ENCODE data around the gene SSU72. TPM values are rescaled to one million over a fixed set of nuclear protein-coding genes. Genes with fewer than 3 reads are reported as not detected.
A peak's percentile ranks its signal among the peaks of the same experiment; 100 is the strongest.
"Not testable (repeated sequence)": the region's sequence is repeated elsewhere in the genome, so short reads cannot be mapped to it uniquely, and the experiment has no call there.

Gene SSU72
- total RNA-seq, 1 donor from 2014 or later, result 94.1 TPM

GRCh38 chr1:1513675-1514074 lies 61.0 kb downstream of the SSU72 start:
- H2AFZ ChIP-seq (replicated peaks); H3K27ac Mint-ChIP-seq; H3K27me3 Mint-ChIP-seq (ENCODE audit: insufficient read depth, low read depth); DNase-seq (ENCODE audit: low spot score); H3K9me3 ChIP-seq (ENCODE audit: low read depth); H3K36me3 ChIP-seq; H3K4me2 ChIP-seq; H3K4me3 ChIP-seq; H3K4me1 Mint-ChIP-seq; H3K27ac ChIP-seq; H3K27me3 ChIP-seq; H3K9me3 Mint-ChIP-seq; H3K36me3 Mint-ChIP-seq; H3K79me2 ChIP-seq (ENCODE audit: low read depth); H3K9ac ChIP-seq; H3K4me1 ChIP-seq; H4K20me1 ChIP-seq (ENCODE audit: low read depth): not testable (repeated sequence)
- H3F3A ChIP-seq (ENCODE audit: low read depth), result peaks cover 18% of the 10 kb centered on the region
- peak overlapping the region; percentile 74 for H3K4me3 Mint-ChIP-seq

GRCh38 chr1:1512425-1512824 lies 62.2 kb downstream of the SSU72 start:
- not testable (repeated sequence) for H3K27ac Mint-ChIP-seq; H3K27me3 ChIP-seq; H4K20me1 ChIP-seq (ENCODE audit: low read depth); H3K9me3 ChIP-seq (ENCODE audit: low read depth); H3K79me2 ChIP-seq (ENCODE audit: low read depth); H3K36me3 ChIP-seq; H2AFZ ChIP-seq (replicated peaks); H3K36me3 Mint-ChIP-seq; H3K27ac ChIP-seq; H3K4me1 ChIP-seq; H3K4me1 Mint-ChIP-seq; H3K27me3 Mint-ChIP-seq (ENCODE audit: insufficient read depth, low read depth); H3K9me3 Mint-ChIP-seq
- Histone ChIP-seq H3K9ac (peak overlapping the region; percentile 64), H3K4me2 (peak overlapping the region; percentile 88), H3K4me3 (peak overlapping the region; percentile 68), H3F3A (ENCODE audit: low read depth) (peaks cover 15% of the 10 kb centered on the region)
- peak; percentile 18 for DNase-seq (ENCODE audit: low spot score)
- peak overlapping the region; percentile 82 for H3K4me3 Mint-ChIP-seq

GRCh38 chr1:1511533-1512285 lies 63.0 kb downstream of the SSU72 start, which contains the start of gene ATAD3A:
ATAD3A (plus strand) TSS chr1:1512162; CDS start chr1:1512269, 107 bp downstream.
- Mint-ChIP-seq H3K4me1 (peaks cover 6% of the 10 kb centered on the region), H3K4me3 (peak within 1 kb of the TSS; percentile 94), H3K9me3 (no peaks in the 10 kb centered on the region), H3K27ac (peak within 1 kb of the TSS; percentile 95), H3K36me3 (no peaks in the 10 kb centered on the region), H3K27me3 (ENCODE audit: insufficient read depth, low read depth) (no peaks in the 10 kb centered on the region)
- H3K36me3 ChIP-seq, result no peaks in the 10 kb centered on the region
- H3K79me2 ChIP-seq (ENCODE audit: low read depth), result peaks cover 7% of the 10 kb centered on the region
- H3K9ac ChIP-seq, result peak within 1 kb of the TSS; percentile 77
- H2AFZ ChIP-seq (replicated peaks), result peak within 1 kb of the TSS; percentile 35
- peak within 1 kb of the TSS; percentile 80 for H3K27ac ChIP-seq
- H3F3A ChIP-seq (ENCODE audit: low read depth), result peaks cover 13% of the 10 kb centered on the region
- H3K9me3 ChIP-seq (ENCODE audit: low read depth), result no peaks in the 10 kb centered on the region
- peak within 1 kb of the TSS; percentile 68 for H3K4me3 ChIP-seq
- TF ChIP-seq CTCF (IDR thresholded peaks at IDR 0.05), result no peak
- no peak for TF ChIP-seq EZH2phosphoT487 (IDR thresholded peaks at IDR 0.05)
- no peak for TF ChIP-seq EZH2 (IDR thresholded peaks at IDR 0.05)
- peak; percentile 99 for DNase-seq (ENCODE audit: low spot score)
- H3K4me2 ChIP-seq, result peak within 1 kb of the TSS; percentile 92
- H3K4me1 ChIP-seq, result no peaks in the 10 kb centered on the region
- H4K20me1 ChIP-seq (ENCODE audit: low read depth), result no peaks in the 10 kb centered on the region
- H3K27me3 ChIP-seq, result no peaks in the 10 kb centered on the region

GRCh38 chr1:1510912-1511532 lies 63.6 kb downstream of the SSU72 start:
- Mint-ChIP-seq H3K4me3 (peak overlapping the region; percentile 94), H3K27me3 (ENCODE audit: insufficient read depth, low read depth) (no peaks in the 10 kb centered on the region), H3K36me3 (no peaks in the 10 kb centered on the region), H3K9me3 (no peaks in the 10 kb centered on the region), H3K27ac (peak overlapping the region; percentile 95), H3K4me1 (peaks cover 6% of the 10 kb centered on the region)
- TF ChIP-seq EZH2phosphoT487 (IDR thresholded peaks at IDR 0.05) (no peak), CTCF (IDR thresholded peaks at IDR 0.05) (peak; percentile 19)
- Histone ChIP-seq H3K27me3 (no peaks in the 10 kb centered on the region), H4K20me1 (ENCODE audit: low read depth) (no peaks in the 10 kb centered on the region), H3K9me3 (ENCODE audit: low read depth) (no peaks in the 10 kb centered on the region), H2AFZ (replicated peaks) (peak overlapping the region; percentile 35), H3K4me3 (peak overlapping the region; percentile 68), H3K27ac (peak overlapping the region; percentile 80), H3K4me1 (no peaks in the 10 kb centered on the region), H3K79me2 (ENCODE audit: low read depth) (peaks cover 7% of the 10 kb centered on the region), H3F3A (ENCODE audit: low read depth) (peaks cover 17% of the 10 kb centered on the region), H3K4me2 (peak overlapping the region; percentile 92), H3K36me3 (no peaks in the 10 kb centered on the region), H3K9ac (peak overlapping the region; percentile 77)
- DNase-seq (ENCODE audit: low spot score), result peak; percentile 44

GRCh38 chr1:1509465-1509850 lies 65.2 kb downstream of the SSU72 start:
- H3K36me3 Mint-ChIP-seq; H3K27ac ChIP-seq; H3K4me3 ChIP-seq; H3K9ac ChIP-seq; H3K4me1 ChIP-seq; H3K4me3 Mint-ChIP-seq; H4K20me1 ChIP-seq (ENCODE audit: low read depth); H3K9me3 ChIP-seq (ENCODE audit: low read depth); H3K27me3 ChIP-seq; DNase-seq (ENCODE audit: low spot score); H3K79me2 ChIP-seq (ENCODE audit: low read depth); H3K9me3 Mint-ChIP-seq; H3K36me3 ChIP-seq; H3K27ac Mint-ChIP-seq; H2AFZ ChIP-seq (replicated peaks); H3K4me2 ChIP-seq; H3K27me3 Mint-ChIP-seq (ENCODE audit: insufficient read depth, low read depth): not testable (repeated sequence)
- peaks cover 17% of the 10 kb centered on the region for H3K4me1 Mint-ChIP-seq
- peaks cover 32% of the 10 kb centered on the region for H3F3A ChIP-seq (ENCODE audit: low read depth)

- H4K20me1 ChIP-seq (ENCODE audit: low read depth); H3K27me3 ChIP-seq; DNase-seq (ENCODE audit: low spot score); H3K4me3 Mint-ChIP-seq; H3K9me3 Mint-ChIP-seq; H3K9me3 ChIP-seq (ENCODE audit: low read depth); H3K4me3 ChIP-seq; H3K4me2 ChIP-seq; H3K27ac ChIP-seq; H3K9ac ChIP-seq; H3K79me2 ChIP-seq (ENCODE audit: low read depth); H3K36me3 Mint-ChIP-seq; H3K27ac Mint-ChIP-seq; H2AFZ ChIP-seq (replicated peaks); H3K36me3 ChIP-seq; H3K27me3 Mint-ChIP-seq (ENCODE audit: insufficient read depth, low read depth); H3K4me1 ChIP-seq: not testable (repeated sequence)
- H3F3A ChIP-seq (ENCODE audit: low read depth), result peaks cover 36% of the 10 kb centered on the region
- H3K4me1 Mint-ChIP-seq, result peaks cover 17% of the 10 kb centered on the region
Observed at GRCh38 chr1:1508775-1509464, 65.7 kb downstream of the SSU72 start.

Data from neural progenitor cell (in vitro differentiated cells).